Amniotic epithelial cell (primary cell): Measurements from ENCODE around the gene SPATA4.
A peak's percentile ranks its signal among the peaks of the same experiment; 100 is the strongest.

Experiments used
- DNase-seq: peaks from one replicate; pipeline ENCODE4 v3.0.0-alpha.2; 2010; ENCODE audit warnings: low read depth

The SPATA4 gene

DNA sequence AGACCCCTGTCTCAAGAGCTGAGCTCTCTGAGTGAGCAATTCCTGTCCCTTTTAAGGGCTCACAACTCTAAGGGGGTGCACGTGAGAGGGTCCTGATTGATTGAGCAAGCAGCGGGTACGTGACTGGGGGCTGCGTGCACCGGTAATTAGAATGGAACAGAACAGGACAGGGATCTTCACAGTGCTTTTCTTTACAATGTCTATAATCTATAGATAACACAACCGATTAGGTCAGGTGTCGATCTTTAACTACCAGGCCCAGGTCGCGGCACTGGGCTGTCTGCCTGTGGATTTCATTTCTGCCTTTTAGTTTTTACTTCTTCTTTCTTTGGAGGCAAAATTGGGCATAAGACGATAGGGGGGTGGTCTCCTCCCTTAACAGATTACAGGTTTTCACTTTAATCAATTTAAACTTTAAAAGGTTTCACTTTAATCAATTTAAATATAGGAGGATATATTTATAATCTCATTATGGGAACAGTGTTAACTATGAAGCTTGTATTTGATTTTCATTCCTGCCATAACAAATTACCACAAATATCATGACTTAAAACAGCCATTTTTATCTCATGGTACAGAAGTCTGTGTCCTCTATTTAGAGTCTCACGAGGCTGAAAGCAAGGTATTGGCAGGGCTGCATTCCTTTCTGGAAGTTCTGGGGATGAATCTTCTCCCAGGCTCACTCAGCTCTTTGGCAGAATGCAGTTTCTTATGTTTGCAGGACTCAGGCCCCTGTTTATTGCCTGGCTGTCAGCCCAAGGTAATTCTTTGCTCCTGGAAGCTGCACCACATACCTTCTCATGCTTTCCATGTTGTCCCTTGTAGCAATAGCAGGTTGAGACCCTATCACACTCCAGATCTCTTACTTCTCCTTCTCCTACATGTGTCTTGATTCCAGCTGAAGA lies 5.2 kb downstream of the SPATA4 start:
- no peak for DNase-seq

DNA sequence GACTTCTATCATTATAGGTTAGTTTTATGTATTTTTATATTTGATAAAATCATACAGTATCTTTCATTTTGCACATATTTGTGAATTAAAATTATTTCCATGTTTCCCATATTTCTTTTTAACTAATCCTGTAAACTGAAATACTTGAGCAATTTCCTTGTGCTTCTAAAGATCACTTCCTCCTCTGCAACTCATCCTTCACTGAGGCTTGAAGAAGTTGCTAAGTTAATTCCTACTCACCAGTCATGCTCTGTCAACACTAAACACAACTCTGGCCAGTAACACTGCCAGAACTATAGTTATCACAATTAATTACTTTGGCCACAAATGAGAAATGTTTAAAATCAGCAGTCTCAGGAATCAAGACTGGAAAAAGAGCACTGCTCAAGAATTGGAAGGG lies 6.7 kb downstream of the SPATA4 start:
- DNase-seq: peak; percentile 18

- peak; percentile 62 for DNase-seq
Measured at GRCh38 chr4:176187624-176188023, 7.8 kb downstream of the SPATA4 start.

GRCh38 chr4:176186671-176187395 lies 8.6 kb downstream of the SPATA4 start:
- DNase-seq: peak; percentile 20

- DNase-seq: no peak
Measured at GRCh38 chr4:176186067-176186466, 9.3 kb downstream of the SPATA4 start.

DNA sequence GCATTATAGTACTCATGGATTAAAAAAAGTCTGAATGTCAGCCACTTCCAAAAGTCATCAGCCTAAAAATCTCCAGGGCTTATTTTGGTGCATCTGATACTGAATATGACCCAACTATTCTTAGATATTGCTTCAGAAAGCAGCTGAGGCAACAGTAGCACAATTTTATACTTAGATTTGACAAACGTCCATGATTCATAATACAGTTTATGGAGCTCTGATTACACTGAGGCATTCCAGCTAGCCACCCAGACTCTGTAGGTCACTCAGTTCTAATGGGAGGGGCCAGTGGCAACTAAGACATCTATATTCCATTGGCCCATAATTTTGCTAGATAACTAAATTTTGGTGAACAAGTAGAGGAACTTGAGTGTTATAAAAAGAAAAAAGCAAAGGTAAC lies 10.3 kb downstream of the SPATA4 start:
- DNase-seq: peak; percentile 87

GRCh38 chr4:176163041-176163440 lies 32.3 kb downstream of the SPATA4 start:
- no peak for DNase-seq

DNA sequence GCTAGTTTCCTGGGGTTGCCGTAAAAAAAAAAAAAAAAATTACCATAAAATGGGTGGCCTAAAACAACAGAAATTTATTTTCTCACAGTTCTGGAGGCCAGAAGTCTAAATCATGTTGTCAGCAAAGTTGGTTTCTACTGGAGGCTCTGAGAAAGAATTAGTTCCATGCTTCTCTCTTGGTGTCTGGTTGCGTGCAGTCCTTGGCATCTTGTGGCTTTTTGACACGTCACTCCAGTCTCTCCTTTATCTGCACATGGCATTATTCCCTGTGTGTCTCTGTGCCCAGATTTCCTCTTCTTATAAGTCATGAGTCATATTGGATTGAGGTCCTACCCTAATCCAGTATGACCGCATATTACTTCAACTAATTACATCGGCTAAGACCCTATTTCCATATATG lies 38.7 kb downstream of the SPATA4 start:
- peak; percentile 80 for DNase-seq

GRCh38 chr4:176153124-176153523 lies 42.3 kb downstream of the SPATA4 start:
- DNase-seq: peak; percentile 79

DNA sequence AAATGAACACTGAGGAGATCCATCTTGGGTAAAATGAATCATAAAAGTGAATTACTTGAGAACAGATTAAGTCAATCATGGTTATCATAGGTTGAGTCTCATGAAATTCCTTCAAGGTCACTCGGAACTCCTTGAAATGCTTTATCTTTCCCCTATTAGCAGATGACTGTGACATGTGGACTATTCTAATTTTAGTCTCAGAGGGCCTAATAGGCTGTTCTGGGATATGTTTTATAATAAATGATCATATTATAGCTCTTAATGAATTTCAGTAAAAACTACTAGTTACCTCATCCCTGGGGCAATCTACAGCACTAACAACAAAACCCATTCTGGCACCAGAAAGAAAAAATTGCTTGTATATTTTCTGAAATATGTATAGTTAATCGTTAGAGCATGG lies 44.7 kb downstream of the SPATA4 start:
- peak; percentile 9 for DNase-seq

- DNase-seq: peak; percentile 16
Measured at GRCh38 chr4:176150356-176150682, 45.1 kb downstream of the SPATA4 start.

- no peak for DNase-seq
Measured at GRCh38 chr4:176149680-176150355, 45.6 kb downstream of the SPATA4 start.

GRCh38 chr4:176142253-176142652 lies 53.1 kb downstream of the SPATA4 start:
- DNase-seq: no peak

GRCh38 chr4:176139518-176139917 lies 55.9 kb downstream of the SPATA4 start:
- DNase-seq: no peak

GRCh38 chr4:176137631-176138030 lies 57.8 kb downstream of the SPATA4 start:
- DNase-seq: peak; percentile 26

DNA sequence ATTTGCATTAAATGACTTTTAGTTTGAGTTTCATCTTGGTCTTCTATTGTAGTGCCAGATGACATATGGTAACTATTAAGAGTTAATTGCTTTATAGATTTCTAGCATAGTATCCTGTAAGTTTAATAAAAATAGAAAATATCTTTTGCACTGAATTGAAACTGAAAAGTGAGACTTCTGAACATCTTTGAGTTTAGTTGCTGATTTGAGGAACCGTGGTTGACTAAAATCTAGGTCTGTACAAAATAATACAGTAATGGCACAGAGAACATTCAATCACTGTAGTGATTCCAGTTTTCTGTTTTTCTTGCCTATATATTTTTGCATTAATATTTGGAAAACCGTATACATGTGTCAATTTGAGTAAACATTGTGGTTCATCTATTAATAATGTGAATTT lies 60.7 kb downstream of the SPATA4 start:
- DNase-seq: no peak
